HEK293T (cell line): ENCODE measurements around the gene PATJ.

Experiments used
- ARNT ChIP-seq: fragments of 450-650 bp; IDR thresholded peaks from 2 replicates; pipeline ENCODE4 v1.6.1; 2017; ENCODE audit warnings: mild to moderate bottlenecking
- BHLHE40 ChIP-seq: fragments of 450-650 bp; IDR thresholded peaks from 2 replicates; pipeline ENCODE4 v1.6.1; 2016; ENCODE audit warnings: mild to moderate bottlenecking, moderate library complexity, borderline replicate concordance
- CTBP1 ChIP-seq: fragments of 450-650 bp; IDR thresholded peaks from 2 replicates; pipeline ENCODE4 v1.6.1; 2016; ENCODE audit warnings: borderline replicate concordance
- ELF4 ChIP-seq: fragments of 450-650 bp; IDR thresholded peaks from 2 replicates; pipeline ENCODE4 v1.6.1; 2017; ENCODE audit warnings: antibody characterized with exemption
- FOXA1 ChIP-seq: fragments of 450-650 bp; IDR thresholded peaks from 2 replicates; pipeline ENCODE4 v1.6.1; 2016; ENCODE audit warnings: mild to moderate bottlenecking
- FOXK2 ChIP-seq: fragments of 450-650 bp; IDR thresholded peaks from 2 replicates; pipeline ENCODE4 v1.6.1; 2016; ENCODE audit warnings: mild to moderate bottlenecking
- FOXM1 ChIP-seq: fragments of 450-650 bp; IDR thresholded peaks from 2 replicates; pipeline ENCODE4 v1.6.1; 2017; ENCODE audit warnings: mild to moderate bottlenecking, borderline replicate concordance
- HDGF ChIP-seq: fragments of 450-650 bp; IDR thresholded peaks from 2 replicates; pipeline ENCODE4 v1.6.1; 2017; ENCODE audit warnings: antibody characterized with exemption, borderline replicate concordance
- L3MBTL2 ChIP-seq: fragments of 450-650 bp; conservative IDR thresholded peaks from 2 replicates; pipeline ENCODE4 v1.6.1; 2016; ENCODE audit warnings: mild to moderate bottlenecking
- NFRKB ChIP-seq: fragments of 450-650 bp; IDR thresholded peaks from 2 replicates; pipeline ENCODE4 v1.6.1; 2016; ENCODE audit warnings: mild to moderate bottlenecking, moderate library complexity
- SP1 ChIP-seq: fragments of 450-650 bp; IDR thresholded peaks from 2 replicates; pipeline ENCODE4 v1.6.1; 2017
- SUZ12 ChIP-seq: fragments of 450-650 bp; IDR thresholded peaks from 2 replicates; pipeline ENCODE4 v1.6.1; 2016; ENCODE audit warnings: mild to moderate bottlenecking
- TARDBP ChIP-seq: fragments of 450-650 bp; IDR thresholded peaks from 2 replicates; pipeline ENCODE4 v1.6.1; 2016
- TF ChIP-seq, protein P1 (sequence below): fragments of 450-650 bp; IDR thresholded peaks from 2 replicates; pipeline ENCODE4 v1.6.1; 2016

- TF ChIP-seq BHLHE40, result no peak
- TF ChIP-seq CTBP1, result no peak
- TF ChIP-seq TARDBP, result no peak
- no peak for TF ChIP-seq FOXA1
- TF ChIP-seq L3MBTL2, result no peak
- no peak for TF ChIP-seq SP1
- no peak for TF ChIP-seq FOXM1
- no peak for TF ChIP-seq NFRKB
- no peak for TF ChIP-seq HDGF
- no peak for TF ChIP-seq ELF4
- no peak for TF ChIP-seq ARNT
- TF ChIP-seq FOXK2, result no peak
- TF ChIP-seq, protein P1, sequence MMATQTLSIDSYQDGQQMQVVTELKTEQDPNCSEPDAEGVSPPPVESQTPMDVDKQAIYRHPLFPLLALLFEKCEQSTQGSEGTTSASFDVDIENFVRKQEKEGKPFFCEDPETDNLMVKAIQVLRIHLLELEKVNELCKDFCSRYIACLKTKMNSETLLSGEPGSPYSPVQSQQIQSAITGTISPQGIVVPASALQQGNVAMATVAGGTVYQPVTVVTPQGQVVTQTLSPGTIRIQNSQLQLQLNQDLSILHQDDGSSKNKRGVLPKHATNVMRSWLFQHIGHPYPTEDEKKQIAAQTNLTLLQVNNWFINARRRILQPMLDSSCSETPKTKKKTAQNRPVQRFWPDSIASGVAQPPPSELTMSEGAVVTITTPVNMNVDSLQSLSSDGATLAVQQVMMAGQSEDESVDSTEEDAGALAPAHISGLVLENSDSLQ, result no peak
- no peak for TF ChIP-seq SUZ12
These were observed 366.8 kb downstream of the PATJ start for GRCh38 chr1:62109124-62109523.
